NCI-H748 treated with DMSO at 0.1 percent for 48 hours (cell line): Measurements from ENCODE around the gene QPRT.
"Not testable (repeated sequence)": the region's sequence is repeated elsewhere in the genome, so short reads cannot be mapped to it uniquely, and the experiment has no call there.

Experiments used
- DNase-seq: peaks from one replicate; lab custom pipeline; 2025; lab: John Stamatoyannopoulos, UW

QPRT gene

GRCh38 chr16:29694384-29695195, 15.6 kb downstream of the QPRT start:
- DNase-seq: no peak

GRCh38 chr16:29695675-29696074, 16.7 kb downstream of the QPRT start:
- not testable (repeated sequence) for DNase-seq

GRCh38 chr16:29696881-29697331, 17.9 kb downstream of the QPRT start:
- no peak for DNase-seq

GRCh38 chr16:29697391-29697790, 18.4 kb downstream of the QPRT start:
- no peak for DNase-seq

GRCh38 chr16:29698042-29698441, 19.1 kb downstream of the QPRT start:
- no peak for DNase-seq

- no peak for DNase-seq
Observed at GRCh38 chr16:29698484-29699323, 19.7 kb downstream of the QPRT start.

GRCh38 chr16:29699324-29700219, 20.6 kb downstream of the QPRT start:
- no peak for DNase-seq

- DNase-seq: peak; percentile 40
Observed at GRCh38 chr16:29700253-29700987, 21.4 kb downstream of the QPRT start.

- no peak for DNase-seq
Observed at GRCh38 chr16:29701214-29701555, 22.2 kb downstream of the QPRT start.

GRCh38 chr16:29702269-29702668, 23.3 kb downstream of the QPRT start:
- DNase-seq: no peak

GRCh38 chr16:29705030-29705429, 26.1 kb downstream of the QPRT start:
- no peak for DNase-seq

GRCh38 chr16:29707160-29707559, 28.2 kb downstream of the QPRT start:
- not testable (repeated sequence) for DNase-seq

- peak; percentile 10 for DNase-seq
Observed at GRCh38 chr16:29708917-29709600, 30.1 kb downstream of the QPRT start.

GRCh38 chr16:29709657-29710056, 30.7 kb downstream of the QPRT start:
- peak; percentile 23 for DNase-seq

GRCh38 chr16:29710227-29711219, 31.5 kb downstream of the QPRT start:
- DNase-seq: peak; percentile 19

GRCh38 chr16:29712809-29713208, 33.8 kb downstream of the QPRT start:
- DNase-seq: no peak

- no peak for DNase-seq
Observed at GRCh38 chr16:29714396-29714795, 35.4 kb downstream of the QPRT start.

GRCh38 chr16:29714972-29715371, 36.0 kb downstream of the QPRT start:
- no peak for DNase-seq

- no peak for DNase-seq
Observed at GRCh38 chr16:29717113-29717512, 38.1 kb downstream of the QPRT start.

- DNase-seq: no peak
Observed at GRCh38 chr16:29719063-29719462, 40.1 kb downstream of the QPRT start.
